ENCODE results near the gene SNAP29. TPM values are rescaled to one million over a fixed set of nuclear protein-coding genes. Genes with fewer than 3 reads are reported as not detected.
A peak's percentile ranks its signal among the peaks of the same experiment; 100 is the strongest.

The SNAP29 gene
- total and polyA plus RNA-seq, 9 of the 15 experiments (the other 6 are each of a cell fraction or from before 2014, with no cell fraction given) = 19.5 to 250 (median 75.9) TPM

DNA sequence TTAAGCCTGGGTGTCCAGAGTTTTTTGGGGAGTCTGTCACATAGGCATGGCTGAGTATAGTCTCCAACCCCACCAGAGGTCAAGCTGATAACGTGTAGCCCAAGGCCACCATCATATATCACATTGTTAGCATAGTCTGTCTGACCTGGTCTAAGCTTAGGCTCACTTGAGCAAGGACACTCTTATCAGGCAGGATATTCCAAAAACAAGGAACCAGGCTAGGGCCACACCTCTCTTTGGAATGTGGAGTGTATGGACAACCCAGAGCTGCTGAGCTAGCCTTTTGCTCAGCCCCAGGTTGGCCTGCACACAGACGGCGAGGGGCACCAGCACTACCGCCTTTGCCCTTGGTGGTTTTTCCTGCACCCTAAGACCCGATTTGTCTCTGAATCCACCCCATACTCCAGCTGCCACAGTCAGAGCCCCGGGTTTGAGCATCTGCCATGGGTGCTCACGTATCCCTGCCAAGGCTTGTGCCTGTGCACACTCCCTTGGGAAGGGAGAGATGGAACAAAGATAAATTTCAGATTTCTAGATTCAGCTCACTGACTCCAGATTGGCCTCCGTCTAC lies 7.2 kb downstream of the SNAP29 start (continued):
- TF ChIP-seq, protein P1, sequence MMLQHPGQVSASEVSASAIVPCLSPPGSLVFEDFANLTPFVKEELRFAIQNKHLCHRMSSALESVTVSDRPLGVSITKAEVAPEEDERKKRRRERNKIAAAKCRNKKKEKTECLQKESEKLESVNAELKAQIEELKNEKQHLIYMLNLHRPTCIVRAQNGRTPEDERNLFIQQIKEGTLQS (IDR thresholded peaks at IDR 0.05) = no peak
- TF ChIP-seq, protein P1 (CRISPR knock-in tag; conservative IDR thresholded peaks at IDR 0.05) = 0 out of 2 replicates have a peak, but pooled peaks have one; percentile 2
- TF ChIP-seq HNRNPK (IDR thresholded peaks at IDR 0.05; ENCODE audit: low read depth, low read length, poor library complexity, severe bottlenecking) (no peak), ZBTB8A (IDR thresholded peaks at IDR 0.05; ENCODE audit: partially characterized antibody) (no peak), JUND (IDR thresholded peaks at IDR 0.05; ENCODE audit: borderline replicate concordance, low read depth, low read length) (peak; percentile 61; the same call in 1 of the 2 replicates), JUND (tag; IDR thresholded peaks at IDR 0.05; ENCODE audit: borderline replicate concordance, low read depth, low read length) (no peak), FUS (optimal IDR thresholded peaks at IDR 0.05; ENCODE audit: low read depth, low read length) (no peak), JUN (IDR thresholded peaks at IDR 0.05; ENCODE audit: borderline replicate concordance, low read depth, low read length) (peak; percentile 25; the same call in 1 of the 2 replicates), JUN (CRISPR knock-in tag; IDR thresholded peaks at IDR 0.05; ENCODE audit: borderline replicate concordance) (no peak), CHCHD3 (CRISPR knock-in tag; IDR thresholded peaks at IDR 0.05) (no peak), ETV5 (CRISPR knock-in tag; IDR thresholded peaks at IDR 0.05; ENCODE audit: low read depth) (no peak), TGIF2 (CRISPR knock-in tag; IDR thresholded peaks at IDR 0.05) (no peak), NFE2L1 (tag; IDR thresholded peaks at IDR 0.05; ENCODE audit: borderline replicate concordance, low read depth) (no peak), SMC3 (conservative IDR thresholded peaks at IDR 0.05; ENCODE audit: insufficient read depth, low read depth, low read length) (0 out of 2 replicates have a peak, but pooled peaks have one; percentile 20), MCM2 (IDR thresholded peaks at IDR 0.05; ENCODE audit: low read depth) (no peak), MYNN (IDR thresholded peaks at IDR 0.05) (no peak), MYNN (CRISPR knock-in tag; IDR thresholded peaks at IDR 0.05) (no peak), RBM39 (optimal IDR thresholded peaks at IDR 0.05; ENCODE audit: low read depth, low read length) (no peak)
- TF ChIP-seq, protein P2, sequence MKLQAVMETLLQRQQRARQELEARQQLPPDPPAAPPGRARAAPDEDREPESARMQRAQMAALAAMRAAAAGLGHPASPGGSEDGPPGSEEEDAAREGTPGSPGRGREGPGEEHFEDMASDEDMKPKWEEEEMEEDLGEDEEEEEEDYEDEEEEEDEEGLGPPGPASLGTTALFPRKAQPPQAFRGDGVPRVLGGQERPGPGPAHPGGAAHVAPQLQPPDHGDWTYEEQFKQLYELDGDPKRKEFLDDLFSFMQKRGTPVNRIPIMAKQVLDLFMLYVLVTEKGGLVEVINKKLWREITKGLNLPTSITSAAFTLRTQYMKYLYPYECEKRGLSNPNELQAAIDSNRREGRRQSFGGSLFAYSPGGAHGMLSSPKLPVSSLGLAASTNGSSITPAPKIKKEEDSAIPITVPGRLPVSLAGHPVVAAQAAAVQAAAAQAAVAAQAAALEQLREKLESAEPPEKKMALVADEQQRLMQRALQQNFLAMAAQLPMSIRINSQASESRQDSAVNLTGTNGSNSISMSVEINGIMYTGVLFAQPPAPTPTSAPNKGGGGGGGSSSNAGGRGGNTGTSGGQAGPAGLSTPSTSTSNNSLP (IDR thresholded peaks at IDR 0.05; ENCODE audit: borderline replicate concordance, low read depth, low read length) = peak; percentile 49; the same call in 1 of the 2 replicates
- TF ChIP-seq, protein P3, sequence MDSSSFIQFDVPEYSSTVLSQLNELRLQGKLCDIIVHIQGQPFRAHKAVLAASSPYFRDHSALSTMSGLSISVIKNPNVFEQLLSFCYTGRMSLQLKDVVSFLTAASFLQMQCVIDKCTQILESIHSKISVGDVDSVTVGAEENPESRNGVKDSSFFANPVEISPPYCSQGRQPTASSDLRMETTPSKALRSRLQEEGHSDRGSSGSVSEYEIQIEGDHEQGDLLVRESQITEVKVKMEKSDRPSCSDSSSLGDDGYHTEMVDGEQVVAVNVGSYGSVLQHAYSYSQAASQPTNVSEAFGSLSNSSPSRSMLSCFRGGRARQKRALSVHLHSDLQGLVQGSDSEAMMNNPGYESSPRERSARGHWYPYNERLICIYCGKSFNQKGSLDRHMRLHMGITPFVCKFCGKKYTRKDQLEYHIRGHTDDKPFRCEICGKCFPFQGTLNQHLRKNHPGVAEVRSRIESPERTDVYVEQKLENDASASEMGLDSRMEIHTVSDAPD (CRISPR knock-in tag; IDR thresholded peaks at IDR 0.05) = no peak
- TF ChIP-seq, protein P4, sequence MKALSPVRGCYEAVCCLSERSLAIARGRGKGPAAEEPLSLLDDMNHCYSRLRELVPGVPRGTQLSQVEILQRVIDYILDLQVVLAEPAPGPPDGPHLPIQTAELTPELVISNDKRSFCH (CRISPR knock-in tag; IDR thresholded peaks at IDR 0.05) = no peak
- TF ChIP-seq, protein P4 (tag; IDR thresholded peaks at IDR 0.05) = no peak
